SKM-1 (cell line): ENCODE results near the gene HOXD4.

Experiments used
- DNase-seq: peaks from one replicate; lab custom pipeline; 2025; ENCODE audit not compliant: unreplicated experiment; lab: John Stamatoyannopoulos, UW

The HOXD4 gene

DNA sequence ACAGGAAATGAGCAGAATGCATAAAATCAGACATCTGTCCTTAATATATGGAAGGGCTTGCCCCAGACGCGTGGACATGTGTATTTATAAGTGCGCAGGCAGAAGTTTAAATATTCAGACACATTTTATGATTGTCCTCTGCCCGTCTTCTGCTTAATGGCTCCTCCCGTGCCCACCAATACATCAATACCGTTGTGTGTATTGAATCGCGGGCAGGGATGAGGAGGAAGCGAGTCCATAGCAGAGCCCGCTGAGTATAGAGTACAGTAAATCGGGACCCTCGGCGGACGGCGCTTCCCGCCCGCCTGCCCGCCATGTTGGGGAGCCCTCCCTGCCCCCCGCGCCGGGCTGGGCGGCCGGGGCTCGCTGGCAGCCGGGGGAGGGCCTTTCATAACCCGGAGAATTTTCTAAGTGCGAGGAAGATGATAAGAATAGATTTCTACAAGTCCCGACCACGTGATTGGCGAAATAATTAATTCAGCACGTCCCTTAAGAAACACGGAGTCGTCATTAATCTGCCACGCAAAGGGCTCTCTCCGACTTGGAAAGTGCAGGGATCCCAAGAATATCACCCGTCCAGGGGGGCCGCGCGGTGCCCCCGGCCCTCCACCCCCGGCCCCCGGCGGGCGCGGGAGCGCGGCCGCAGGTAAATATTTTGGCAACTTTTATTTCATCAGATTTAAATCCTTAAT is 5.6 kb downstream of the HOXD4 start, which contains the start of gene HOXD3:
HOXD3 (plus strand) TSS at position 501 of the 692 bp plus-strand sequence. CDS start 11,808 bp downstream, outside the sequence.
- DNase-seq: no peak

DNA sequence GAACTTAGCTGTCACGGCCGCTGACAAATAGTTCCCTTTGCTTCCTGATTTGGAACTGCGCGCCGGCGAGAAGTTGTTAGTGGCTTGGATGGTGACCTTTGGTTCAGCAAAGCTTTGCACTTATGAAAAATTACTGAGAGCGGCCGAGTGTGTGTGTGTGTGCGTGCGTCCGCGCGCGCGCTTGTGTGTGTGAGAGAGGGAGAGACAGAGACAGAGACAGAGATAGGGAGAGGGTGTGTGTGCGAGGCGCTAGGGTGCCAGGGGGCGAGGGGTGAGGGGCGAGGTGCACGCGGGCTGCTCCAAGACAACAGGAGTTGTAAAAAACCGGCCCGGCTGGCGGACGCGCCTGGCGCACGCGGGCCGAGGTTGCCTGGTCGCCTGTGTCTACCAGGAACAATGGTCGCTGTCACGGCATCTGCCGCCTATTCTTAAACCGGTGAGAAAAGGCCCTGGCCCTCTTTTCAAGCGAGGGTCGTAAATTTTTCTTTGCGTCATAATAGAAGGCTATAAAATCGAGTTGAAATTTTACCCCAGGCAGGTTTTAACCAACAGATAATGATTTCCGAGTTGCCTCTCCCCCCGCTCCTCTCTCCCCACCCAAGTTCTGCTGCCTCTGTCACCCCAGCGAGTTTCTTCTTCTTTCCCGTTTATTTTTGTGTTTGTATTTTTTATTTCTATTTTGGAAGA is 6.3 kb downstream of the HOXD4 start:
- no peak for DNase-seq

DNA sequence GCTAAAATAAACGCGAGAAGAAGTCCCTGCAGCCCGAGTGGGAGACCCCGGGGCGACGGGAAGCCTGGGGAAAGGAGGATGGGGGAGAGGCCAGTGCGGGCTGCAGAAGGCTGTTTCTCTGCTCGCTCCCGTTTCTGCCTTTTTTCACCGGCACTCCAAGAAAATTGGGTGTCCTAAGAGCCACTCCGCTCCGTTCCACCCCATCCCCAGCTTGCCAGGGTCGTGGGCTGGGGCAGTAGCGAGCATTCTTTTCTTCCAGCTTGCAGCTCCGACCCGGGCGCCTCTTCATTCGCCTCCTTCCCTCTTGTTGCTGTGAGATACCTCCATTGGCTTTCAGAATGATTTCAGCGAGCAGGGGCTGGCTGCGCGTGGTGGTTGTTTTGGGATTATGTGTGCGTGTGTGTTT is 6.8 kb downstream of the HOXD4 start:
- no peak for DNase-seq

DNA sequence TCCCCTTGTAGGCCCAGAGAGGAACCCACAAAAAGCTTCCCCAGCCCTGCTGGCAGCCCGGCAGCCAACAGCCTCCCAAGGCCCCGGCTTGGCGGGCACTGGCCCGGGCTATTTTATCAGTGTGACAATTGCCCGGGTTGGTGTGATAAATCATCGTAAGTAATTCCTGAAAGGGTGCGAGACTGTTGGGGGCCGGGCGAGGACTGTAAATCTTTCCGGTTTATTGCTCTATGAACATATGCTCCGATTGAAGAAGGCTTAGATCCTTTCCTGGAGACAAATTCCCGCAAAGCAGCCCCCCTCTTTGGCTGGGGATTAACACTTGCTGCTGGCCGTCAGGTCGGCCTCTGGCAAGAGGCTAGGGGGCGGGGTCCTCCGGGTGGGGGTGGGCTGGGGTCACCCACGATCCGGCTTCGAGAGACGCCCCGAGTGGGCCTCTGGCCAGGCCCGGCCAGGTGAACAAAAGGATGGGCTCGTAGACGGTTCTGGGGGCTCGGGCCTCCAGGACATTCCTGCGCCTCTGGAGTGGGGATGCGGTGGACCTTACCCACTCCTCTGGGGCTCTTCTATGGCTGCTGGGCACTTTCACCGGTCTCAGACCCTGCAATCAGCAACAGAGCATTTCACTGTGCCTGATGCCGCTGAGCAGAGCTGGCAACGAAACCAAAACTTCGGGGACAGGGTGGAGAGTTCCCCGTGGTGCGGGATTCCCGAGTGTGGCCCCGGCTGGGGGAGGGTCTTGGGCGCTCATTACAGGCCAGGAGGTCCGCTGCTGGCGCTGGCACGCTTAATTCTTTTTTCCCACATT is 7.7 kb downstream of the HOXD4 start:
- no peak for DNase-seq

DNA sequence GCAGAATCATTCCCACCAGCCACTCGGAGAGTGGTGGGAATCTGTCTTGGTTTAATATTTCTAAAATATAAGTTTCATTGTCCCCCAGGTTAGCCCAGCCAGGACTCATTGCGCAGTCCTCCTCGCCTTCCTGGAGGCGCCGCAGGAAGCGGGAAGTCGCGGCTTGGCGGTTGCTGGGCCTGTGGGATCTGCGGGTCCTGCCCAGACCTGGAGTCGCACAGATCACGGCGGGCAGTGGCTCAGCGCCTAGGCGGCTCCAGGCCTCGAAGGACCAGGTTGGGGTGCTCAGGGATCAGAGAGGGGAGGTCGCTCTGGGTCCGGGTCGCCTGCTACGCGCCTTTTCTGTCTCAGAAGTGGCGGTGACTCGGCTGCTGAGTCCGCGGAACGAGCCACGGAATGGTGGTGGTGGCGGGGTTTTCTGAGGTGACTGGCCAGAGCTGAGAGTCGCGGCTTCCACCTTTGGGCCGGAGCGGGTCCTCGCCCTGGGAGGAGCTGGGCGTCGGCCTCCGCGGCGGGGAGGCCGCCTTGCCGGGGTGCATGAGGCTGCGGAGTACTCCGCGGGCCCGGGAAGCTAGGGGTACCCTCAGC is 8.4 kb downstream of the HOXD4 start:
- no peak for DNase-seq

DNA sequence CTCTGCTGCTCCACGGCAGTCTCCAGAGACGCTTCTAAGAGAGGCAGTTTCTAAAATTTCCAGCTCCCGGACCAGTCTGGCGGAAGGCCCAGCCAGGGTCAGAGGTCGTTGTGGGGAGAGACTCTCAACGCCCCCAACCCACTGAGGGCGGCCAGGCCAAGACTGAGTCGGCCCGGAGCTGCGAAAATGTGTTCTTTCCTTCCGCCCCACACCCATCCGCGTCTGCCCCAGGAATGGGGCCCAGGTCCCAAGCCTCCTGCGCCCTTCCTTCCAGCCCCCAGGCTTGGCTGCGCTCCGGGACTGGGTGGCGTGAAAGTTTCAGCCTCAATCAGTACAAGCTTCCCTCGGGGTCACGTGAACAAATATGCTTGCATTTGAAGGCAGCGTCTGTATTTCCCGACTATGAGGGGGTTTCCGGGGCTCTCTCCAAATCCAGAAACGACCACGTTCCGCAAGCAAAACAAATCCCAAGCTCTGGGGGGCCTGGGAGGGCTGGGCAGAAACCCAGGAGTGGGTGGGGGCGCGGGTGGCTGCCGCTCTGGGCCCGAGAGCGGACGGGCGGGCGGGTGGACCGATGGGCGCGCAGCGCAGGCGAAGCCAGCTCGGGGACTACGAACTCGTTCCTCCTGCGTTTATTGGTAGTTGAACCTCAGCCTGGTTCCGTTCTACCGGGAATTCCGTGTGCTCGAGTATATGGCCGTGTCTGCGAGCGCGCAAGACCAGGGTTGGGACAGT is 9.1 kb downstream of the HOXD4 start:
- no peak for DNase-seq

DNA sequence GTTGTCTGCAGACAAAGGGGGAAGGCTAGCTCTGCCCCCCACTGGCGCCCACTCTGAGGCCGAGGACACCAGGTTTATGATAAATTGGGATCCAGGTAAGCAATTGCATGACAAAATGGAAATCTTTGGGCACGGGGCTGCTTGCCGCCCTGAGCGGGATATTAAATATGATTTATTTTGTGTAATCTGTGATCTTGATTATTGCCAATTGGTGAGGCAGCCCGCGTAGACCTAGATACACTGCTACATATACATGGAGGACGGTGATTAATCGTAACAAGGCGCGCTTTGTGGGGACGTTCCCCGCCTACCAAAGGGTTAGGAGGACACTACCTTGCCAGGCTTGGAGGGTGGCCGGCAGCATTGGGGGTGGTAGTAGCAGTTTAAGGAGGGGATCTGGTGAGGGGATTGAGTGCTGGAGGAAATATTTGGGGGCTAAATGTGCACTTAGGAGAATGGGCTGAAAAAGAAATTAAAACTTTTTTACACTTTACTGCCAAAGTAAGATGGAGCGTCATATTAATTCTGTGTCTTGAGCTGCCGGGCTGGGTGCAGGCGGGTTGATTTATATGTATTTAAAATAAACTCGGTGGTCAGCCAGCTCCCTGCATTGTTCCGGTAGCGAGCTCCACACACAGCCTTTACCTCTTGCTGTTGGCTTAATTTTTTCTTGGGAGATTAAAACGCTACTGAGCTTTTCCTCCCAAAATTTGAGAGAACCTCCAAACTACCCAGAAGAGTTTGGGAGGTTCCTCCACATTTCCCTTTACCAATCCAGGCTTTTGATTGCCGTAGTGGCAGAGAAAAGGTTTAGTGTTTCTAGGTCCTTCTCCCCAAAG is 9.9 kb downstream of the HOXD4 start:
- no peak for DNase-seq

DNA sequence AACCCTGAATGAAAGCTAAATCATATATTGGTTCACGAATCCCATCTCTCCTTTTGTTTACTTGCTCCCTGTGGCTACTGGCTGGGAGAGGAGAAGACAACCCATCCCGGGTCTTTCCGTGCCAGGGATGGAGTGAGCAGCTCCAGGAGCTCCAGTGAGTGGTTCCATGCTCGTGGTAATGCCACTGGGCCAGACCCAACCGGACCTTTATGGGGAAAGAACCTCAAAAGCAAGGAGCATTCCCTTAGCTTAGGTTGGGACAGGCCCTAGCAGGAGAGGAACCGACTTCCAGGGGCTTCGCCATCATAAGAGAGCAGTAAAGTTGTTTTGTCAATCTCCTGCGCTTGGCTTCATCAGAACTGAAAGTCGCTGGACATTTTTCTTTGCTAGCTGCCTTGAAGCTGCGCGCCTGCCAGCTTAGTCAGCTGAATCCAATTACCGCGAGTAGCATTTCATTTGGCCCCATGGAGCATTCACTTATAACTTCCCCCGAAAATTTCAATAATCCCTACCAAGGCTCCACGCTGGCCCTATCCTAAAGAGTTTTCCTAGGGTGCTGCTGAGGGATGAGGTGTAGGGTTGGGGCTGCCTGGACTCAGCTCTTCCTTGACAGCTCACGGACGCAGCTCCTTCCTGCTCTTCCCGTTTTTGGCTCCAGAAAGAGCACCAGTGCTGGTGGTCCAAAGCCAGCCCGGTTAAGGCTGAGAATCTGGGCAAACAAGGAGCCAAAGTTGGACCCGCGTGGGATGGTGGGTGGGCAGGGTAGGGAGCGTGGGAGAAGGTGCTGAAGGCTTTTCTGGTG is 10.7 kb downstream of the HOXD4 start:
- DNase-seq: no peak

DNA sequence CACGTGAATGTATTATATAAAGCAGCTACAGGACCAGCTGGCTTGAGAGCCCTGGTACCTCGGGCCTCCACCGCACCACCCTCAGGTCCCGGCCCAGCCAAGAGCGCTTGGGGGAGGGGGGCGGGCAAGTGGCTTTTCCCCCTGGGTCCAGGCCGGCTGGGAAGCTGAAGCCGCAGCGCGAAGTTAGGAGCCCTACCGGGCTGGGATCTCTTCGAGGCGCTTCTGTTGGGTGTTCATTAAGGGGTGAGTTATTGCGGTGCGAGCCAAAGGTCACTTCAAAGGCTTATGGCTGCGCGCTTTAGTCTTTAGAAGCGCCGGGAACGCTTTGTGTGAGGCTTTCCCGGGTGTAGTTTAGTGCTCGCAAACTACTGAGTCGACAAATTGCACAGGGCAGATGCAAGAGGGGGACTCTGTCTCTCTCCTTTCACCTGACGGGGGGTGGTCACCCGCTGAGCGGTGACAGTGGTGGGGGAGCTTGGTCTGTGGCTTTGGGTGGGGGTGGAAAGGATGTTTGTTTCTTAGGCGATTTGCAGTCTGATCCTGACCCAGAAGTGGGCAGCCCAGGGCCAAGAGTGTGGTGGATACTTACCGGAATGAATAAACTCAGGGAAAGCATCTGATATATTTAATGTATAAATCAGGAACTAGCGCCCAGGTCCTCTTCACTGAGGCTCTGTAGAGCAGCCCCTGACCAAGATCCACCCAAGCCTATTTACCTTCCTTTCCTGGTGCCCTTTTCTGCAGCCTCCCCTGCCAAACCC is 11.7 kb downstream of the HOXD4 start:
- DNase-seq: no peak

DNA sequence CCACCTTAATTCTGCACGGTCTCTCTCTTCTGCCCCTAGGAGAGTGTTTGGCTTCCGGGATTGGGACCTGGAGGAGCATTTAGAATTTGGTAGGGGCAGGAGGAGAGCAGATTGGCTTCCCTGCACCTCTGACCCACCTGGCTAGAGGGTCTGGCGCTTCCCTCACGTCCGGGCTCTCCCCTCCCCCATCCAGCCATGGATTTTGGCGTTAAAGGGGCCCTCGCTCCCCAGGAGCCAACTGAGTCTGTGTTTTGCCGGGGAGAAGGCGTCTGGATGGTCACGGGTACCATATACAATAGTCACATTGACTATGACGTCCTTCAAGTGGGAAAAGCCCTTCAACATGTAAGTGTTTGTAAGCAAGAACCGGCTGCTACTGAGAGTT is 12.3 kb downstream of the HOXD4 start:
- DNase-seq: no peak

DNA sequence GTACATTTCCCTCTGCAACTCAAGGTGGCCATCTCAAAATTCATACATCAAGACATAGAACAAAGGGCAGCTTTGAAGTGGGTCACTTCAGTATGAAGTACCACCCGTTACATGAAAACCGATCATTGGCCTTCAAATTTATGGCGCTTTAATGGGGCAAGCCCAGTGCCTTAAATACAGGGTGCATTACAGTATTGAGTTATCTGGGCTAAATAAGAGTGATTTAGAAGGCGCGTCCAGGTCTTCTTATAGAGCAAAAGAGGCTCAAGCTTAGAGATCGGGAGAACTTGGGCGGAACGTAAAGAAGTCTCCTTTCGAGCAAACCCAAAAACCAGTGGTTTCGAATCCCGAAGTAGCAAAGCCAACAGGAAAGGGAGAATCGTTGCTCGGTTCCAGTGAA is 12.9 kb downstream of the HOXD4 start:
- no peak for DNase-seq

DNA sequence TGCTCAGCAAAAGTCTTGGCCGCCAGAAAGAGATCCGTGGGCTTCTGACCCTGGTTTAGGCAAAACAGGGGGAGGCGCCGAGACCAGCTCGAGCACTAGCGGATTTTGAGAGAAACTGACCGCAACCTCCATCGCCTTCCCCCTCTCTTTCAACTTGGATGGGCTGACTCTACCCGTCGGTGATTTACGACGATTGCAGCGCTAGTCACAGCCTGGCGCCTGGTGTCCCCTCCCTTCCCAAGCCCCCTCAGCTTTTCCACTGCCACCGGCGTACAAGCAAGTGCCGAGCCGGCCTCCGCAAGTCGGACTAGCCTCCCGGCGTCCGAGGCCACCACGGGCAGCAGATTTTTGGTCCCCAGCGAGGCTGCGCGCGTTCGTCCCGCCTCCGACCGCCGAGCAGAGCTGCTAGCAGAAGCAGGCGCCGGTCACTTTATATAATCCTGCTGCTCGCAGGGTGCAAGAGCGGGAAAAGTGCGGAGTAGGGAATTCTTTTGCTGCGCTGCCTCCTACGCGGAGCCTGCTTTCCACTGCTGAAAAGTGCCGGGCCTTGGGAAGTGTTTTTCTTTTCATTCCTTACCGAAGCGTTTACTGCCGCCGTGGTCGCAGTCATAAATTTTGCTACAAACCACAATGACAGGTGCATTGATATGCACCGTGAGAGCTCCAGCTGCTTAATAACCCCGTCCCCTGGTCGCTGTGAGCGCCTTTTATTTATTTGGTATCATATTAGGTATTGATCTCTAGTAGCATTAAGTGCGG is 13.4 kb downstream of the HOXD4 start:
- no peak for DNase-seq

DNA sequence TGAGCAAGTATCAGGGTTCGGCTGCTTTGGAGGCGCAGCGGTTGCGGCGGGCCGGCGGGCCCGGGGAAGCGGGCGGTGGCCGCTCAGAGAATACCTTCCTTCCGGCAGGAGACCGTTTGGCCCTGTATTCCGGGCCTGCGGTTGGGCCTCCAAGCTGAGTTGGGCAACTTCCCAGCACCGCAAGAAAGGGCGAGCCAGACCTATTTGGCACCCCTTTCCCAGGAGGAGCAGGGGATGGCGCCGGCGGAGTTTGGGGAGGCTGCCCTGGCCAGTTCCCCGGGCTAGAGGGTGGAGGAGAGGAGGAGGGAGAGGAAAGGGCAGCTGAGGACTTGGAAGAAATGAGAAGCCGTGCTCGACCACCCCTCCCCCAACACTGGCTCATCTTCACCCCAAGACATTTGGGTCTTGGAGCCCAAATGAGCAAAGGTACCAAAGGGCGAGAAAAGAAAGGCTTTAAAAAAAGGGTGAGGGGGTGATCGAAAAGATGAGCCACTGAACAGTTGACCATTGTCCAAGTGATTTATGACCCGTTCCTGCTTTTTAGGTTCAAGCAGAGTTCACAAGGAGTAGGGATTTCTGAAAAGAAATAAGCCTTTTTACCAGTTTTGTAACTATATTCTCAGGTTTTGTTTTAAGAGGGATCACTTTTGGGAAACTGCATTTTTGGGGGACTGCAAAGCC is 14.2 kb downstream of the HOXD4 start:
- DNase-seq: no peak

DNA sequence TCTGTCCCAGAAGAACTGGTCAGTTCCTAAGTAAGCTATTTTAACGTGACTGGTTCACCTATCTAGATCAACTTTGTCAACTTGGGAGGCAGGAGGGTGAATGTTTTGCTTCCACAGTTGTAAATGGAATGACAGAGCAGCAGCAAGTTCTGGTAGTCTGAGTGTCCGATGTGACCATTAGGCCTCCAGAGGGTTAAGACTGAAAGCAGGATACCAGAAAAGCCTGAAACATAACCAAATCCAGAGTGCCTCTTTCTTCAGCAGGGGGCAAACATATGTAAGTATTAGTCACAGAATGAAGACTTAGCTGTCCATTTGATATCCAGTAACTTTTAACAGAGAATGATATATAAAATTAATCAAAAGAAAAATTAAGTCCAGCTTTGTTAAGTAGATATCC is 14.9 kb downstream of the HOXD4 start:
- no peak for DNase-seq

DNA sequence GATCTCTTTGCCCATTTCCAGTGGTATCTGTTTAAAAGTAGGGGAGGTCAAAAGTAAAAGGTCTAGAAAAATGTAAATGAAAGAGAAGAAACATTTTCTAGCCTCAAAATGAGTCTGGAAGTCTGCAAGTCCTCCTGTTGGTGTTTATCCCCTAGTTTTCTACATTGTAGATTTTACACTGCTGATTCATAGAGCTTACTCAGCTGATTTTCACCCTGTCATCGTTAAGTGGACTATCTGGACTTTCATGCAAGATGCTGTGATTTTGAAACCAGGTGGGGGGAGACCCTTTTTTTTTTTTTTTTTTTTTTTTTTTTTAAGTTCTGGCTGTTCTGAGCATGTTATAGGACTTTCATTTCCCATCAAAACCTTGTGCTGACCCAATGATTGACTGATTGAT is 16.0 kb downstream of the HOXD4 start:
- no peak for DNase-seq

DNA sequence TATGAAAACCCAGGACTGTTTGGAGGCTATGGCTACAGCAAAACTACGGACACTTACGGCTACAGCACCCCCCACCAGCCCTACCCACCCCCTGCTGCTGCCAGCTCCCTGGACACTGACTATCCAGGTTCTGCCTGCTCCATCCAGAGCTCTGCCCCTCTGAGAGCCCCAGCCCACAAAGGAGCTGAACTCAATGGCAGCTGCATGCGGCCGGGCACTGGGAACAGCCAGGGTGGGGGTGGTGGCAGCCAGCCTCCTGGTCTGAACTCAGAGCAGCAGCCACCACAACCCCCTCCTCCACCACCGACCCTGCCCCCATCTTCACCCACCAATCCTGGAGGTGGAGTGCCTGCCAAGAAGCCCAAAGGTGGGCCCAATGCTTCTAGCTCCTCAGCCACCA is 17.8 kb downstream of the HOXD4 start:
- DNase-seq: no peak

DNA sequence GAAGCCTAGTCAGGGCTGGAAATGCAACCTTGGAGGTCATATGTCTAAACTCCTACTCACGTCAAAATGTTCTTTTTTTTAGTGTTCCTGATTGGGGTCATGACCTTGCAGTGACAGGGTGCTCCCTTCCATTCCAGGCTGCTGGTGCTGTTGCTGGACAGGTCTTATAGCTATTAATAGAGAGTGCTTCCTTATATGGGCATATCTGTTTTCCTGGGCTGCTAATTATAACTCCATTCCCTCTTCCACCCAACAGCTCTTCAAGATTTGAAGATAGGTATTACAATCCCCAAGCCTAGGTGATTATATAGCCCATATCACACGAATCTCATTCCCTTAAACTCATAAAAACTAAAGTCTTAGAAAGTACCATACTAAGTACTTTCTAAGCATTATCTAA is 18.4 kb downstream of the HOXD4 start:
- DNase-seq: no peak
